Liver (tissue), 9 donors: ENCODE measurements around the gene KRT71. TPM values are rescaled to one million over a fixed set of nuclear protein-coding genes. Genes with fewer than 3 reads are reported as not detected.

Experiments
- DNase-seq: peaks from one replicate; pipeline ENCODE4 v3.0.0-alpha.2; 2017; ENCODE audit warnings: low spot score
- H3K27ac ChIP-seq, 2 donors: one replicate each; pipeline ENCODE4 v1.7.0; 2013; ENCODE audit warnings: inconsistent platforms in 2 of 2, low read length in 2 of 2, control low read depth in 1 of 2, low read depth in 1 of 2, mild to moderate bottlenecking in 1 of 2
- H3K27me3 ChIP-seq, 4 donors: one replicate each; pipeline versions ENCODE4 v1.6.1 to v1.7.0; 2013; ENCODE audit warnings: low read length in 3 of 4, inconsistent platforms in 1 of 4, mild to moderate bottlenecking in 1 of 4, moderate library complexity in 1 of 4; ENCODE audit not compliant: control insufficient read depth in 4 of 4, insufficient read depth in 4 of 4
- H3K36me3 ChIP-seq, 4 donors: one replicate each; pipeline versions ENCODE4 v1.6.1 to v1.7.0; 2013; ENCODE audit warnings: low read length in 3 of 4, mild to moderate bottlenecking in 3 of 4, low read depth in 1 of 4, moderate library complexity in 1 of 4; ENCODE audit not compliant: control insufficient read depth in 4 of 4, insufficient read depth in 3 of 4
- H3K4me1 ChIP-seq, 4 donors: one replicate each; pipeline versions ENCODE4 v1.6.1 to v1.7.0; 2013; ENCODE audit warnings: low read length in 3 of 4, mild to moderate bottlenecking in 3 of 4, moderate library complexity in 1 of 4; ENCODE audit not compliant: control insufficient read depth in 4 of 4, insufficient read depth in 4 of 4
- H3K4me3 ChIP-seq, 3 donors: one replicate each; pipeline versions ENCODE4 v1.6.1 to v1.7.0; 2013; ENCODE audit warnings: low read length in 3 of 3, control low read depth in 1 of 3, low read depth in 1 of 3, mild to moderate bottlenecking in 1 of 3
- H3K9ac ChIP-seq, 2 donors: one replicate each; pipeline ENCODE4 v1.7.0; 2013; ENCODE audit warnings: low read length in 2 of 2, mild to moderate bottlenecking in 2 of 2, moderate library complexity in 2 of 2, control low read depth in 1 of 2, low read depth in 1 of 2
- H3K9me3 ChIP-seq, 4 donors: one replicate each; pipeline versions ENCODE4 v1.6.1 to v1.7.0; 2013; ENCODE audit warnings: low read length in 3 of 4; ENCODE audit not compliant: control insufficient read depth in 4 of 4
- ATF3 ChIP-seq: IDR thresholded peaks from 2 replicates; pipeline ENCODE4 v1.6.1; 2016; ENCODE audit warnings: antibody characterized with exemption
- CTCF ChIP-seq: fragments of 150-350 bp; IDR thresholded peaks from 2 replicates; pipeline ENCODE4 v1.5.1; 2017; ENCODE audit warnings: improper control_type of control experiment, low read depth, low read length; ENCODE audit not compliant: missing input control
- FOXA1 ChIP-seq: IDR thresholded peaks from 2 replicates; pipeline ENCODE4 v1.6.1; 2016; ENCODE audit warnings: antibody characterized with exemption
- GABPA ChIP-seq, 2 donors: IDR thresholded peaks in 1 of 2; conservative IDR thresholded peaks in 1 of 2; 2 replicates each; pipeline ENCODE4 v1.6.1; 2016; ENCODE audit warnings: antibody characterized with exemption in 2 of 2, mild to moderate bottlenecking in 1 of 2, moderate library complexity in 1 of 2
- HNF4A ChIP-seq, 2 donors: conservative IDR thresholded peaks; 2 replicates each; pipeline ENCODE4 v1.6.1; 2016; ENCODE audit warnings: antibody characterized with exemption in 2 of 2, mild to moderate bottlenecking in 2 of 2
- HNF4G ChIP-seq: IDR thresholded peaks from 2 replicates; pipeline ENCODE4 v1.6.1; 2016; ENCODE audit warnings: antibody characterized with exemption
- JUND ChIP-seq, 2 donors: IDR thresholded peaks; 2 replicates each; pipeline ENCODE4 v1.6.1; 2016; ENCODE audit warnings: antibody characterized with exemption in 2 of 2
- MAX ChIP-seq: IDR thresholded peaks from 2 replicates; pipeline ENCODE4 v1.6.1; 2016; ENCODE audit warnings: antibody characterized with exemption
- NR2F2 ChIP-seq: IDR thresholded peaks from 2 replicates; pipeline ENCODE4 v1.6.1; 2016; ENCODE audit warnings: antibody characterized with exemption
- REST ChIP-seq: IDR thresholded peaks from 2 replicates; pipeline ENCODE4 v1.6.1; 2016; ENCODE audit warnings: antibody characterized with exemption, mild to moderate bottlenecking
- RXRA ChIP-seq, 2 donors: IDR thresholded peaks; 2 replicates each; pipeline ENCODE4 v1.6.1; 2017 to 2018; ENCODE audit warnings: antibody characterized with exemption in 2 of 2, mild to moderate bottlenecking in 1 of 2
- SP1 ChIP-seq: IDR thresholded peaks from 2 replicates; pipeline ENCODE4 v1.6.1; 2018; ENCODE audit warnings: antibody characterized with exemption, mild to moderate bottlenecking
- TAF1 ChIP-seq: conservative IDR thresholded peaks from 2 replicates; pipeline ENCODE4 v1.6.1; 2016; ENCODE audit warnings: antibody characterized with exemption, mild to moderate bottlenecking
- YY1 ChIP-seq: IDR thresholded peaks from 2 replicates; pipeline ENCODE4 v1.6.1; 2016; ENCODE audit warnings: antibody characterized with exemption, mild to moderate bottlenecking
- WGBS: extraction: QIAGEN DNeasy Blood & Tissue Kit; methylation state at CpG from one replicate; pipeline ENCODE4 v1.1.7; 2013; 5-methylcytosine and 5-hydroxymethylcytosine counted together
- polyA plus RNA-seq, 2 donors: library from polyadenylated mRNA; stranded (reverse) in 1 of 2; unstranded in 1 of 2; fragments of 200-250 nt in 1 of 2; fragments of >200 nt in 1 of 2; fragmentation: Nextera tagmentation in 1 of 2; extraction: Ambion mirVana in 1 of 2; gene quantifications; one replicate each; pipeline versions ENCODE4 v1.2.1 to v1.2.3, GENCODE V29; 2013 to 2015
- total RNA-seq, 2 donors: library from RNA; depleted of rRNA; stranded (reverse); fragments of >200 nt; gene quantifications; one replicate each; pipeline ENCODE4 v1.2.3, GENCODE V29; 2014
- donor health status: healthy.
- donor health status: healthy.
- donor health status: healthy.
- donor health status: healthy.
- donor health status: healthy.

KRT71 gene
- total and polyA plus RNA-seq, 4 donors, result not detected

GRCh38 chr12:52541709-52542108 is 11.2 kb downstream of the KRT71 start (continued):
- TF ChIP-seq CTCF, result no peak

GRCh38 chr12:52540531-52540930 is 12.4 kb downstream of the KRT71 start:
- TF ChIP-seq REST (no peak), ATF3 (no peak), GABPA (IDR thresholded peaks at IDR 0.05 in 1 of 2, conservative IDR thresholded peaks at IDR 0.05 in 1 of 2) (no peak)
- no peaks in the 10 kb centered on the region for H3K4me1 ChIP-seq
- H3K27ac ChIP-seq, result no peak overlapping the region
- no peaks in the 10 kb centered on the region for H3K27me3 ChIP-seq
- WGBS, result 95% methylated on average over 7 of the region's 7 CpGs
- DNase-seq, result no peak
- no peak overlapping the region for H3K9ac ChIP-seq
- no peak overlapping the region for H3K4me3 ChIP-seq
- no peaks in the 10 kb centered on the region for H3K36me3 ChIP-seq
- H3K9me3 ChIP-seq, result no peaks in the 10 kb centered on the region

- Histone ChIP-seq H3K27me3 (no peaks in the 10 kb centered on the region), H3K4me3 (no peak overlapping the region), H3K9me3 (no peaks in the 10 kb centered on the region), H3K27ac (no peak overlapping the region), H3K4me1 (no peaks in the 10 kb centered on the region), H3K9ac (no peak overlapping the region), H3K36me3 (no peaks in the 10 kb centered on the region)
- no peak for DNase-seq
- TF ChIP-seq SP1, result no peak
- no peak for TF ChIP-seq YY1
- TF ChIP-seq JUND (IDR thresholded peaks at IDR 0.05), result no peak
- WGBS, result 89% methylated on average over 3 of the region's 3 CpGs
Measured at GRCh38 chr12:52539821-52540173, 13.1 kb downstream of the KRT71 start.

- Histone ChIP-seq H3K4me3 (no peak overlapping the region), H3K4me1 (no peaks in the 10 kb centered on the region), H3K27me3 (no peaks in the 10 kb centered on the region), H3K9ac (no peak overlapping the region), H3K36me3 (no peaks in the 10 kb centered on the region), H3K9me3 (no peaks in the 10 kb centered on the region), H3K27ac (no peak overlapping the region)
- 78% methylated on average over 5 of the region's 5 CpGs for WGBS
- TF ChIP-seq CTCF, result no peak
- TF ChIP-seq NR2F2, result no peak
- no peak for TF ChIP-seq HNF4G
- TF ChIP-seq ATF3, result no peak
- no peak for TF ChIP-seq MAX
- no peak for TF ChIP-seq FOXA1
- TF ChIP-seq TAF1, result no peak
- TF ChIP-seq HNF4A (conservative IDR thresholded peaks at IDR 0.05), result no peak
- no peak for TF ChIP-seq RXRA (IDR thresholded peaks at IDR 0.05)
- DNase-seq, result no peak
Measured at GRCh38 chr12:52539083-52539820, 13.7 kb downstream of the KRT71 start.
